Inferior parietal cortex (tissue), 1 donor: Measurements from ENCODE around the gene TESK1.
A peak's percentile ranks its signal among the peaks of the same experiment; 100 is the strongest.

Source experiments
- DNase-seq: peaks from one replicate; pipeline ENCODE4 v3.0.0-alpha.2; 2016; ENCODE audit errors: extremely low spot score

Gene TESK1

DNA sequence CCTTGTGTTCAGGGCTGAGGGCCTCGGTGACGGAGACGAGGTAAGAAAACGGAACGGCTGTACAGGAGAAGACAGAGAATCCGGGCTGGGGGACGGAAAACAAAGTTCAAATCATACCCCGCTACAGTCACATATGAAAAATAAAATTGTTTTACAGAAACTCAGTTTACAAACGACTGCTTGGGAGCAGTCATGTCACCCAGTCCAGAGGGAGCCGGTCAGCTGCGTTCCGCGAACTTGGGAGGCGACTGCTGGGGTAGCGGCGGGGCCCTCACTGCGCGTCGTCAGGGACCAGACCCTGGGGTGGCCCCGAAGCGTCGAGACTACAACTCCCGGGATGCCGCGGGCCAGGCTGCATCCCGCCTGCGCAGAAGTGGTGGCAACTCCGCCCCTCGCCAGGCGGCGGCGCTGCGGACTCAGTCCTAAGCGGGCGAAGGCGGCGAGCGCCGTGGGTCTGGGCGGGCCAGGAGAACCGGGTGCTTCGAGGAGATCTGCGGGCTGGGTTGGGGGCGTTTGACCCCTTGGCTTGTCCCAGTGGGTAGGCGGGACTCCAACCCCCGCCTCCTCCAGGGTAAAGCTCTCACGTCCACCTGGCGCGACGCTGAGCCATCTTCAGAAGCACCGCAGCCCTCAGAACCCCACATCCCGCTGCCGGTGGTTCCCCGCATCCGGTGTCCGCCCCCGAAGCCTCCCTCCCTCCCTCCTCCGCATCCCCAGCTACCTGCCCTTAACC is 41.6 kb downstream of the TESK1 start:
- DNase-seq, result peak; percentile 94

DNA sequence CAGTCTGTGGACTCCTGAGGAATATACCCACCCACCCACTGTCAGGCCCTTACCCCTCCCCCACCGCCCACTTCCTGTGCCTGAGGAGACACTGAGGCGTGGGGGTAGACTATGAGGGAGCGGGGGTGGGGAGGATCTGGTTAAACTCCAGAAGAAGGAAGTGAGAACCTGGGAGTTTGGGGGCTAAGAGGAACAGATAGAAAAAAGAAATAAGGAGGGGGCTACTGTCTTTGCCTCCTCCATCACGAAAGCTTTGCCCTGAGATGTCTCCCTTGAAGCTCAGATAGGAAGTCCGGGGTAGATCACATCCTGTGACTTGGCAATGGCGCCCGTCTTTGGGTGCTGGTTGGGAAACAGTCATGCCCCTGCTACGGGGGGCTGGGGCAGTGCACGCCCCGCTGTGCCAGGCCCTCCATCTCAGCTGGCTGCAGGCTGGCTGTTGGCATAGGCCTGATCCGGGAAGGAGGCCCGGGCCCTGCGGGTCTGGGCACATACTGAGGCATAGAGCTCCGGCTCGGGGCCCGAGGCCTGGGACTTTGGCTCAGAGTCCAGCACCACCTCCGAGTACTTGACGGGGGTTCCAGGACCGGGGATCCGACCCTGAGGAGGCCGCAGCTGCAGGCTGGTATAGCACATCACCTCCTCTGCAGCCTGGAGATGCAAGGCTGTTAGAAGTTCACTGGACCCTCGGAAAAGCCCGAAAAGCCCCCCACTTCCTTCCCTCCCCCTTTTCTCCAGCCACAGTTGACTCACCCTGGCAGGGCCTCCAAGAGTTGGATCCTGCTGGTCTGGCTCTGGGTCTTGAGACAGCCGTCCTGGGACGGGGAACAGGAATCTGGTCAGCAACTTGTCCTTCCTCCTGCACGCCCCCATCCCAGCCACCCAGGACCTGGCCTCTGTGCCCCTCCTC is 44.6 kb downstream of the TESK1 start:
- no peak for DNase-seq

DNA sequence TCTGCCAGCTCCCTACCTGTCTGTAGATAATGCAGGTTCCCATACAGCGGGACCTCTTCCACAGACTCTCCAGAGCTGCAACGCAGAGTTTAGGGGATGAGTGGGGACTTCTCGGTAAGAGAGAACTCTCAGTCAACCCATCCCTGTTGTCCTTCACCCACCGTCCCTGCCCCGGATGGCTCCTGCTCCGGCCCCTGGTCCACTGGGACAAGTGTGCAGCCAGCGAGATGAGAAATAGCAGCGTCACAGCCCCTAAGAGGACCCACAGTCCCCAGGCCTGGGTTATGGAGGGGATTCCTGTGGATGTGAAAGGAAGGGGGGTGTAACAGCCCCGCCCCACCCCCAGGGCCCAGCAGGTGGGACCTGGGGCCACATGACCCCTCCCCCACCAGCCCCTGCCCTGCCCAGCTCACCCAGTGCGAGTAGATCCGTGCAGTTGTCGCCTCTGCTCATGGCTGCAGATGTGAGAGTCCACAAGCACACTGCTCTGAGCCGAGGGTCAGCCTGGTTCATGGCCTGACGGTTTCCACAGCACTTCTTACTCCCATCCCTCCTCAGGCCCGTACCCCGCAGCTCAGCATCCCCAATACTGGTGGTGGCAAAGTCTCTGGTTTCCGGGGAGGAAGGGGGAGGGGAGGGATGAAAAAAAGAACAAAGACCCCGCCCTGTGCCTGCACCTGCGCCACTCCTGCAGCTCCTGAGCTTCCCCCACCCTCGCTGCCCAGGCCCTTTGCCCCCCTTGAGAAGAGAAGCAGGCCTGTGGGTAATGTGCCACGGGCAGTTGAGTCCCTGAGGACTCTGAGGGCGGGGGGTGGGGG is 45.5 kb downstream of the TESK1 start, which contains the start of gene SIT1:
Gene SIT1, minus strand, starts transcription at position 591 of the 818 bp plus-strand sequence. Its CDS starts 78 bp downstream, at position 513.
- no peak for DNase-seq

DNA sequence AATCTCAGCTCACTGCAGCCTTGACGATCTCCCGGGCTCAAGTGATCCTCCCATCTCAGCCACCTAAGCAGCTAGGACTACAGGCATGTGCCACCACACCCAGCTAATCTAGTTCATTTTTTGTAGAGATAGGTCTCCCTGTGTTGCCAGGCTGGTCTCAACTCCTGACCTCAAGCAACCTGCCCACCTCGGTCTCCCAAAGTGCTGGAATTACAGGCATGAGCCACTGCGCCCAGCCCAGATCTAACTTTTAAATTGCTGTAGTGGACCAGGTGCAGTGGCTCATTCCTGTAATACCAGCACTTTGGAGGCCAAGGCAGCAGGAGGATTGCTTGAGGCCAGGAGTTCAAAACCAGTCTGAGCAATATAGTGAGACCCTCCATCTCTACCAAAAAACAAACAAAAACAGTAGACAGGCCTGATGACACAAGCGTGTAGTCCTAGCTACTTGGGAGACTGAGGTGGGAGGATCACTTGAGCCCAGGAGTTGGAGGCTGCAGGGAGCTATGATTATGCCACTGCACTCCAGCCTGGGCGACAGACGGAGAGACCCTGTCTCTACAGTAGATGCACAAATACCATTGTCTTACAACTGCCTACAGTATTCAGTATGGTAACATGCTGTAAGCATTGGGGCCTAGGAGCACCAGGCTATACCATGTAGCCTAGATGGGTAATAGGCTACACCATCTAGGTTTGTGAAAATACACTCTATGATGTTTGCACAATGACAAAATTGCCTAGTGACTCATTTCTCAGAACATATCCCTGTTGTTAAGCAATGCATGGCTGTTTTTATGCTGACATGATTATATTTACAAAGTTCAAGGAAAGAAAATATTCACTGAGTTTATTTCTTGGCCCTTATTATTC is 47.1 kb downstream of the TESK1 start:
- no peak for DNase-seq

DNA sequence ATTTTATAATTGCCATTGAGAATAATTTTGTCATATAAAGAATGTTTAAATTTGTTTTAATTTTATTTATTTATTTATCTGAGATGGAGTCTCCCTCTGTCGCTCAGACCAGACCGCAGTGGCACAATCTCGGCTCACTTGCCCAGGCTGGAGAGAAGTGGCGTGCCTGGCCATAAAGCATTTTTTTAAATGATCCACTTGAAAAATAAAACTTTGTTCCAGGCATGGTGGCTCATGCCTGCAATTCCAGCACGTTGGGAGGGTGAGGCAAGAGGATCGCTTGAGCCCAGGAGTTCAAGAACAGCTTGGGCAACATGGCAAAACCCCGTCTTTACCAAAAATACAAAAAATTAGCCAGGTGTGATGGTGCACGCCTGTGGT is 47.8 kb downstream of the TESK1 start:
- no peak for DNase-seq

DNA sequence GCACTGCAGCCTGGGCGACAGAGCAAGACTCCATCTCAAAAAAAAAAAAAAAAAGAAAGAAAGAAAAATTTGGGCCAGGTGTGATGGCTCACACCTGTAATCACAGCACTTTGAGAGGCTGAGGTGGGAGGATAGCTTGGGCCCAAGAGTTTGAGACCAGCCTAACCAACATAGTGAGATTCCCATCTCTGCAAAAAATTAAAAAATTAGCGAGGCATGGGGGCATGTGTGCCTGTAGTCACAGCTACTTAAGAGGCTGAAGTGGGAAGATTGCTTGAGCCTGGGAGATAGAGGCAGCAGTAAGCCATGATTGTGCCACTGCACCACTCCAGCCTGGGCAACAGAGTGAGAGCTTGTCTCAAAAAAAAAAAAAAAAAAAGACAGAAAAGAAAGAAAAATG is 48.5 kb downstream of the TESK1 start:
- no peak for DNase-seq

DNA sequence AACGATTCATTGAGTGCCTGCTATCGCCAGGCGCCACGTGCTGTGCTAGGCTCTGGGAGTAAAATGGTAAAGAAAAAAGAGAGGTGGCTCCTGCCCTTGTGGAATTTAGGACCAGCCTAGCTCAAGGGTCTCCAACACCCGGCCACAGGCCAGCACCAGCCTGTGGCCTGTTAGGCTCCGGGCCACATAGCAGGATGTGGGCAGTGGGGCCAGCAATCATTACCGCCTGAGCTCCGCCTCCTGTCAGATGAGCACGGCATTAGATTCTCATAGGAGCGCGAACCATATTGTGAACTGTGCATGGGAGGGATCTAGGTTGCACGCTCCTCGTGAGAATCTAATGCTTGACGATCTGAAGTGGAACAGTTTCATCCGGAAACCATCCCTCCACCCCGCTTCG is 51.3 kb downstream of the TESK1 start:
- DNase-seq, result no peak

DNA sequence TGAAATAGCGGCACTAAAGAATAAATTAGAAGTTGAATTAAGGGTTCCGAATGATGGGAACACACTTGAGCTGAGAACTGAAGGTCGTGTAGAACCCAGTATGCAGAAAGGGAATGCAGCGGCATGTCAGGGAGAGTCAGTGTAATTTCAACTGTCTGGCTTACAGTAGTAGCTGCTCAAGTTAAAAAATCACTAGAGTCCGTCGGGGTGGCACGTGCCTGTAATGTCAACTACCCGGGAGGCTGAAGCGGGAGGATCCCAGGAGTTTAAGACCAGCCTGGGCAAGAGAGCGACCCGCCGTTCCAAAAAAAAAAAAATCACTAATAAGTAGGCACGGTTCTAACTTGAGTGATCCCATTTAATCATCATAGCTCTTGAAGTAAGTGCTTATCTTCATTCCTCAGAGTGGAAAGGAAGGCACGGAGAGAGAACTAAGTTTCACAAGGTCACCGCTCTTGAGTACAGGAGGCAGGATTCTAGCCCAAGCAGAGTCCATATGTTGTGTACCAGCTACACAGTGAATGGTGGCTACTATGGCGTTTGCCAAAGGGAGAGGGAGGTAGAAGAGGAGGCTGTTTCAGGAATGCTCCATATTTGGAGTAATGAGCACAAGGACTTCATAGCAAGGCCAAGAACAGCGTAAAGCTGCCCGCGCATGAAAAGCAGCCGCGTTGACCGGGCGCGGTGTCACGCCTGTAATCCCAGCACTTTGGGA is 51.9 kb downstream of the TESK1 start:
- DNase-seq, result peak; percentile 54

DNA sequence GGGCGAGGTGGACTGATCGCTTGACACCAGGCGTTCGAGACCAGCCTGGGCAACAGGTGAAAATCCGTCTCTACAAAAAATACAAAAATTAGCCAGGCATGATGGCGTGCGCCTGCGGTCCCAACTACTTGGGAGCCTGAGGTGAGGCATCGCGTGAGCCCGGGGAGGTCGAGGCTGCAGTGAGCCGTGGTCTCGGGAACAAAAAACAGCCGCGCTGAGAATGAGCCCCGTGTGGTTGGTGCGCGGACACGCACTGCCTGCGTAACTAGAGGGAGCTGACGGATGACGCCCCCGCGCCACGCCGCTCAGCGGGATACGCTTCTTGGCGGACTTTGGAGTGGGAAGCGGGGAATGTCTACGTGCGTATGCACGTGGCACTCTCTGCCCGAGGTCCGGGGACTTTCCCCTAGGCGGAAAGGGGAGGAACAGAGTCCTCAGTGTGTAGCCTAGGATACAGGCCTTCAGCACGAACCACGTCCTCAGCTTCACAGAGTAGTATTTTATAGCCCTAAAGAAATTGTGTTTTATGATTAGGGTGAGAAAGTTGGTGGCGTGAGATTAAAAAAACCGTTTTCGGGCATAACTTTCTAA is 52.6 kb downstream of the TESK1 start, which contains the start of gene RMRP:
Gene RMRP, minus strand, starts transcription at position 474 of the 591 bp plus-strand sequence.
- peak; percentile 97 for DNase-seq

DNA sequence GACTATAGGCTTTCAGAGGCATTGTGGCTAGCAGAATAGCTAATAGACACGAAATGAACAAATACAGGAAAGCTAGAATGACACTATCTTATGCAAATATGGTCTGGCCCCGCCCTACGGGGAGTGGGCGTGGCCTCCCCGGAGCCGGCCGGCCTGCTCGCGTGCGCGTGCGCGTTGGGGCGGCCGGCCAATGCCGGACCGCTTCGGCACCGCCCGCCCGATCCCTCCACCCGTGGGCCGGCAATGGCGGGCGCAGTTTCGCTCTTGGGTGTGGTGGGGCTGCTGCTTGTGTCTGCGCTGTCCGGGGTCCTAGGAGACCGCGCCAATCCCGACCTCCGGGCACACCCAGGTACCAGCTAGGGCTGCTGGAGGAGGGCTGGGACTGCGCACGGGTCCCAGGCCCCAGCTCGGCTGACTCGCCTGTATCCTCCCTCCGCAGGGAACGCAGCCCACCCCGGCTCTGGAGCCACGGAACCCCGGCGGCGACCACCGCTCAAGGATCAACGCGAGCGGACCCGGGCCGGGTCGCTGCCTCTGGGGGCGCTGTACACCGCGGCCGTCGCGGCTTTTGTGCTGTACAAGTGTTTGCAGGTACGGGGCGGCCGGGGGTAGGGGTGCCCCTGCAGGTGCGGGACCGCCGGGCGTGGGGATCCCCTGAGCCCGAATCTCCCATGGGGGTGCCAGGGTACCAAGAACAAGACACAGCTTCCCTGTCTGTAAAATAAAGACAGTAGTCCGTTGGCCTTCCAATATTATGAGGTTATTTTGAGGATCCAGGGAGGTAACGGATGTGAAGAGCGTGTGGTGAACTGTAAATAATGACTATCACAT is 53.3 kb downstream of the TESK1 start, which contains the start of gene CCDC107:
Gene CCDC107, plus strand, starts transcription at position 156 of the 831 bp plus-strand sequence. Its CDS starts 88 bp downstream, at position 244.
- DNase-seq, result peak; percentile 90

DNA sequence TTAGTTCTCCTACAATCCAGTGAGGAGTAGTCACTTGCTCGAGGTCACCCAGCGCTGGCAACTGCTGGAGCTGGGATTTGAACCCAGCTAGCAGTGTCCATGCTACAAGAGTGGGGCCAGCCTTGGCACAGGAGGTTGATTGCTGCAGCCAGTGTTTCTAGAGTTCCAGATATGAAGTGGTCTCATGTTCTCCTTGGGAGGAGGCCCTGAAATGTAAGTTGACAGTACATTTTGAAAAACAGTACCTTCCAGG is 53.8 kb downstream of the TESK1 start:
- peak; percentile 29 for DNase-seq

DNA sequence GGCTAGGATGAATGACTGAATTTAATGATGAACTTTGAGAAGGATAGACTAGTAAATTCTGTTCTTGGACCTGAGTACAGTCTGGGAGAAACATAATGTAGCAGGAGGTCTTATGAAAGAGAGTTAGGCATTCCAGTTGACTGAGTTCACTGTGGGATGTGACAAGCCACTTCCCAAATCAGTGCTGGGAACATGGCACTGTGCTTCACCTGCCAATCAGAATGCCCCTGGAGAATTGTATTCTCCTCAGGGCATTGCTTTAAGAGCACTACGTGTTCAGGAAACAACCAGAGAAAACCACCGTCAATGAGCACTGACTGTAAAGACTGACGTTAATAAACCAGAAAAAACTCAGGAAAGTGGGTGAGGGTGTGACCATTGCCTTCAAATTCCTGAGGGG is 54.3 kb downstream of the TESK1 start:
- DNase-seq, result no peak
